ENCODE data around the gene GPRIN1. TPM values are rescaled to one million over a fixed set of nuclear protein-coding genes. Genes with fewer than 3 reads are reported as not detected.
"Not testable (repeated sequence)": the region's sequence is repeated elsewhere in the genome, so short reads cannot be mapped to it uniquely, and the experiment has no call there.

GPRIN1 gene
- total RNA-seq, 1 experiment from 2014 or later: 16.7 TPM

GRCh38 chr5:176557846-176558245 is 52.1 kb downstream of the GPRIN1 start:
- TF ChIP-seq EZH2 (IDR thresholded peaks at IDR 0.05; ENCODE audit: borderline replicate concordance, low read depth, low read length, poor library complexity, severe bottlenecking) (no peak), CTCF (conservative IDR thresholded peaks at IDR 0.05; ENCODE audit: low read depth, low read length) (no peak)
- DNase-seq (ENCODE audit: low spot score): no peak
- ChIA-PET CTCF (no interaction called here), POLR2A (ENCODE audit: low non-redundant PET) (no interaction called here)
- Histone ChIP-seq H3K4me3 (ENCODE audit: low read depth, low read length, poor library complexity, severe bottlenecking) (no peak overlapping the region), H3K9me3 (ENCODE audit: low read depth, low read length, poor library complexity, severe bottlenecking) (no peaks in the 10 kb centered on the region), H3K4me1 (ENCODE audit: insufficient read depth, low read length, poor library complexity, severe bottlenecking) (no peaks in the 10 kb centered on the region), H3K27ac (ENCODE audit: low read depth, low read length, poor library complexity, severe bottlenecking) (no peak overlapping the region), H3K36me3 (ENCODE audit: insufficient read depth, low read length, poor library complexity, severe bottlenecking) (no peaks in the 10 kb centered on the region), H3K27me3 (replicated peaks; ENCODE audit: insufficient read depth, low read depth, low read length, poor library complexity) (no peaks in the 10 kb centered on the region)
- no TSS peak for BruUV-seq (replicated peaks)
- intact Hi-C loops (cut with micrococcal nuclease; ENCODE audit: unreplicated experiment): no loop called here

- no peak for DNase-seq (ENCODE audit: low spot score)
- Histone ChIP-seq H3K9me3 (ENCODE audit: low read depth, low read length, poor library complexity, severe bottlenecking) (no peaks in the 10 kb centered on the region), H3K27me3 (replicated peaks; ENCODE audit: insufficient read depth, low read depth, low read length, poor library complexity) (no peaks in the 10 kb centered on the region), H3K36me3 (ENCODE audit: insufficient read depth, low read length, poor library complexity, severe bottlenecking) (no peaks in the 10 kb centered on the region), H3K4me1 (ENCODE audit: insufficient read depth, low read length, poor library complexity, severe bottlenecking) (no peaks in the 10 kb centered on the region), H3K27ac (ENCODE audit: low read depth, low read length, poor library complexity, severe bottlenecking) (no peak overlapping the region), H3K4me3 (ENCODE audit: low read depth, low read length, poor library complexity, severe bottlenecking) (no peak overlapping the region)
- intact Hi-C loops (cut with micrococcal nuclease; ENCODE audit: unreplicated experiment): no loop called here
- ChIA-PET CTCF (no interaction called here), POLR2A (ENCODE audit: low non-redundant PET) (interaction anchor here (0.6 kb wide), 1 partner anchor 16 kb away, joined by 4 read pairs; the partner anchor contains the start of gene RNF44)
- no TSS peak for BruUV-seq (replicated peaks)
- TF ChIP-seq EZH2 (IDR thresholded peaks at IDR 0.05; ENCODE audit: borderline replicate concordance, low read depth, low read length, poor library complexity, severe bottlenecking) (no peak), CTCF (conservative IDR thresholded peaks at IDR 0.05; ENCODE audit: low read depth, low read length) (no peak)
These were observed 56.5 kb downstream of the GPRIN1 start for GRCh38 chr5:176553260-176554085.

DNA sequence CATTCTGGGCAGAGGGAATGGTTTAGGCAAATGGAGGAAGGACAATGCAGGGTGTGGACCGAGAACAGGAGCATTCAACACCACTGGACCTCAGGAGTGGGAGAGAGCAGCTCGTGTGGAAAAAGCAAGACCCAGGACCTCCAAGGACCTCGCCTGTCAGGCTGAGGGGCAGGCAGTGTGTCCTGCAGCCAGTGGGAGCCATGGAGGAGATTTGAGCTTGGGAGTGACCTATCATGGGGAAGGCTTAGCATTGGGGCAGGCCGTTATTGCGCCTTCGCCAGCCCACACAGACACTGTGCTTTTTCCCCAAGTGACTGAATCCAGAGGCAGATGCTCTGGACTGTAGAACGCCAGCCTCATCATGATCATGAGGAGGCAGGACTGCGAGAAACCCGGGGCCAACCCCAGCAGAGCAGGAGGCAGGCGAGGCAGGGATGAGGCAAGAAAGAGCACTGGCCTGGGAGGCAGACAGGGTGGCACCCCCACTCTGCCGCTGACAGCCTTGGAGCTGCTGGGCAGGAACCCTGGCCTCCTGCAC is 57.6 kb downstream of the GPRIN1 start:
- H3K27ac ChIP-seq (ENCODE audit: low read depth, low read length, poor library complexity, severe bottlenecking): no peak overlapping the region
- DNase-seq (ENCODE audit: low spot score): no peak
- H3K36me3 ChIP-seq (ENCODE audit: insufficient read depth, low read length, poor library complexity, severe bottlenecking): no peaks in the 10 kb centered on the region
- TF ChIP-seq EZH2 (IDR thresholded peaks at IDR 0.05; ENCODE audit: borderline replicate concordance, low read depth, low read length, poor library complexity, severe bottlenecking) (no peak), CTCF (conservative IDR thresholded peaks at IDR 0.05; ENCODE audit: low read depth, low read length) (no peak)
- ChIA-PET POLR2A (ENCODE audit: low non-redundant PET) (no interaction called here), CTCF (no interaction called here)
- H3K4me3 ChIP-seq (ENCODE audit: low read depth, low read length, poor library complexity, severe bottlenecking): no peak overlapping the region
- intact Hi-C loops (cut with micrococcal nuclease; ENCODE audit: unreplicated experiment): no loop called here
- H3K27me3 ChIP-seq (replicated peaks; ENCODE audit: insufficient read depth, low read depth, low read length, poor library complexity): no peaks in the 10 kb centered on the region
- BruUV-seq (replicated peaks): no TSS peak
- H3K9me3 ChIP-seq (ENCODE audit: low read depth, low read length, poor library complexity, severe bottlenecking): no peaks in the 10 kb centered on the region
- no peaks in the 10 kb centered on the region for H3K4me1 ChIP-seq (ENCODE audit: insufficient read depth, low read length, poor library complexity, severe bottlenecking)

- BruUV-seq (replicated peaks); DNase-seq (ENCODE audit: low spot score); intact Hi-C loops (cut with micrococcal nuclease; ENCODE audit: unreplicated experiment): not testable (repeated sequence)
These were observed 59.0 kb downstream of the GPRIN1 start for GRCh38 chr5:176550937-176551336.

More at GRCh38 chr5:176550937-176551336, 59.0 kb downstream of the GPRIN1 start:
- CTCF ChIA-PET; H3K4me1 ChIP-seq (ENCODE audit: insufficient read depth, low read length, poor library complexity, severe bottlenecking); H3K27me3 ChIP-seq (replicated peaks; ENCODE audit: insufficient read depth, low read depth, low read length, poor library complexity); H3K4me3 ChIP-seq (ENCODE audit: low read depth, low read length, poor library complexity, severe bottlenecking); H3K9me3 ChIP-seq (ENCODE audit: low read depth, low read length, poor library complexity, severe bottlenecking); POLR2A ChIA-PET (ENCODE audit: low non-redundant PET); H3K27ac ChIP-seq (ENCODE audit: low read depth, low read length, poor library complexity, severe bottlenecking); H3K36me3 ChIP-seq (ENCODE audit: insufficient read depth, low read length, poor library complexity, severe bottlenecking): not testable (repeated sequence)

All from A673 (cell line).